ENCODE measurements around the gene NUP35. TPM values are rescaled to one million over a fixed set of nuclear protein-coding genes. Genes with fewer than 3 reads are reported as not detected.

The NUP35 gene
- total RNA-seq, 2 donors from 2014 or later: 27.8 to 30.7 TPM

GRCh38 chr2:183207110-183207509, 82.9 kb downstream of the NUP35 start:
- Mint-ChIP-seq H3K9me3 (peaks cover 18% of the 10 kb centered on the region), H3K27ac (no peak overlapping the region), H3K36me3 (ENCODE audit: low read depth) (peaks cover 28% of the 10 kb centered on the region), H3K4me1 (peaks cover 3% of the 10 kb centered on the region), H3K27me3 (ENCODE audit: insufficient read depth) (no peaks in the 10 kb centered on the region), H3K4me3 (no peak overlapping the region)
- TF ChIP-seq, protein P1, sequence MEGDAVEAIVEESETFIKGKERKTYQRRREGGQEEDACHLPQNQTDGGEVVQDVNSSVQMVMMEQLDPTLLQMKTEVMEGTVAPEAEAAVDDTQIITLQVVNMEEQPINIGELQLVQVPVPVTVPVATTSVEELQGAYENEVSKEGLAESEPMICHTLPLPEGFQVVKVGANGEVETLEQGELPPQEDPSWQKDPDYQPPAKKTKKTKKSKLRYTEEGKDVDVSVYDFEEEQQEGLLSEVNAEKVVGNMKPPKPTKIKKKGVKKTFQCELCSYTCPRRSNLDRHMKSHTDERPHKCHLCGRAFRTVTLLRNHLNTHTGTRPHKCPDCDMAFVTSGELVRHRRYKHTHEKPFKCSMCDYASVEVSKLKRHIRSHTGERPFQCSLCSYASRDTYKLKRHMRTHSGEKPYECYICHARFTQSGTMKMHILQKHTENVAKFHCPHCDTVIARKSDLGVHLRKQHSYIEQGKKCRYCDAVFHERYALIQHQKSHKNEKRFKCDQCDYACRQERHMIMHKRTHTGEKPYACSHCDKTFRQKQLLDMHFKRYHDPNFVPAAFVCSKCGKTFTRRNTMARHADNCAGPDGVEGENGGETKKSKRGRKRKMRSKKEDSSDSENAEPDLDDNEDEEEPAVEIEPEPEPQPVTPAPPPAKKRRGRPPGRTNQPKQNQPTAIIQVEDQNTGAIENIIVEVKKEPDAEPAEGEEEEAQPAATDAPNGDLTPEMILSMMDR (conservative IDR thresholded peaks at IDR 0.05): no peak
- no peak for DNase-seq
- Histone ChIP-seq H3K4me1 (ENCODE audit: control insufficient read depth, insufficient read depth, low read length) (no peaks in the 10 kb centered on the region), H3K27ac (ENCODE audit: low read depth, low read length) (no peak overlapping the region), H3K27me3 (ENCODE audit: control insufficient read depth, insufficient read depth, low read length, poor library complexity, severe bottlenecking) (no peaks in the 10 kb centered on the region), H3K4me3 (ENCODE audit: low read length) (no peak overlapping the region), H3K36me3 (ENCODE audit: control insufficient read depth, insufficient read depth, low read length) (no peaks in the 10 kb centered on the region), H3K9me3 (ENCODE audit: control insufficient read depth, low read length) (peaks cover 10% of the 10 kb centered on the region), H3K9ac (ENCODE audit: extremely low read depth, low read length, poor library complexity, severe bottlenecking) (no peak overlapping the region)
- WGBS, 2 experiments (ENCODE audit: insufficient coverage in 1 of 2, insufficient read length in 1 of 2): 80% methylated on average over 1 of the region's 1 CpG; no CpG with 5 or more reads in 1 of the 2 experiments

- Histone ChIP-seq H3K27me3 (ENCODE audit: control insufficient read depth, insufficient read depth, low read length, poor library complexity, severe bottlenecking) (no peaks in the 10 kb centered on the region), H3K4me1 (ENCODE audit: control insufficient read depth, insufficient read depth, low read length) (no peaks in the 10 kb centered on the region), H3K4me3 (ENCODE audit: low read length) (no peak overlapping the region), H3K27ac (ENCODE audit: low read depth, low read length) (no peak overlapping the region), H3K36me3 (ENCODE audit: control insufficient read depth, insufficient read depth, low read length) (no peaks in the 10 kb centered on the region), H3K9ac (ENCODE audit: extremely low read depth, low read length, poor library complexity, severe bottlenecking) (no peak overlapping the region), H3K9me3 (ENCODE audit: control insufficient read depth, low read length) (peaks cover 10% of the 10 kb centered on the region)
- peaks cover 3% of the 10 kb centered on the region for H3K4me1 Mint-ChIP-seq
- no peak for DNase-seq
- no peaks in the 10 kb centered on the region for H3K27me3 Mint-ChIP-seq (ENCODE audit: insufficient read depth)
- no peak overlapping the region for H3K4me3 Mint-ChIP-seq
- peaks cover 34% of the 10 kb centered on the region for H3K36me3 Mint-ChIP-seq (ENCODE audit: low read depth)
- no peak overlapping the region for H3K27ac Mint-ChIP-seq
- H3K9me3 Mint-ChIP-seq: peaks cover 18% of the 10 kb centered on the region
- TF ChIP-seq, protein P1 (conservative IDR thresholded peaks at IDR 0.05): no peak
- 93 to 100% methylated on average over 1 of the region's 1 CpG for WGBS, 2 experiments (ENCODE audit: insufficient coverage in 1 of 2, insufficient read length in 1 of 2)
Observed at GRCh38 chr2:183209395-183210028, 85.3 kb downstream of the NUP35 start.

Other genes starting within 250 kb of the NUP35 start
- 100 to 1,000 TPM; 128 to 136 TPM for gene NCKAP1, start 86.0 kb upstream of the NUP35 start, total RNA-seq
- 1 to 10 TPM; 1.7 TPM for gene DUSP19, start 45.7 kb upstream of the NUP35 start, total RNA-seq